GM21381 (cell line): Measurements from ENCODE around the gene ZNF710.
"Not testable (repeated sequence)": the region's sequence is repeated elsewhere in the genome, so short reads cannot be mapped to it uniquely, and the experiment has no call there.

ENCODE experiments used
- ATAC-seq: cut with Tn5 transposase; IDR thresholded peaks from one replicate; pipeline ENCODE4 v1.9.1; 2021; ENCODE audit warnings: mild to moderate bottlenecking, moderate library complexity; ENCODE audit not compliant: unreplicated experiment

Gene ZNF710

DNA sequence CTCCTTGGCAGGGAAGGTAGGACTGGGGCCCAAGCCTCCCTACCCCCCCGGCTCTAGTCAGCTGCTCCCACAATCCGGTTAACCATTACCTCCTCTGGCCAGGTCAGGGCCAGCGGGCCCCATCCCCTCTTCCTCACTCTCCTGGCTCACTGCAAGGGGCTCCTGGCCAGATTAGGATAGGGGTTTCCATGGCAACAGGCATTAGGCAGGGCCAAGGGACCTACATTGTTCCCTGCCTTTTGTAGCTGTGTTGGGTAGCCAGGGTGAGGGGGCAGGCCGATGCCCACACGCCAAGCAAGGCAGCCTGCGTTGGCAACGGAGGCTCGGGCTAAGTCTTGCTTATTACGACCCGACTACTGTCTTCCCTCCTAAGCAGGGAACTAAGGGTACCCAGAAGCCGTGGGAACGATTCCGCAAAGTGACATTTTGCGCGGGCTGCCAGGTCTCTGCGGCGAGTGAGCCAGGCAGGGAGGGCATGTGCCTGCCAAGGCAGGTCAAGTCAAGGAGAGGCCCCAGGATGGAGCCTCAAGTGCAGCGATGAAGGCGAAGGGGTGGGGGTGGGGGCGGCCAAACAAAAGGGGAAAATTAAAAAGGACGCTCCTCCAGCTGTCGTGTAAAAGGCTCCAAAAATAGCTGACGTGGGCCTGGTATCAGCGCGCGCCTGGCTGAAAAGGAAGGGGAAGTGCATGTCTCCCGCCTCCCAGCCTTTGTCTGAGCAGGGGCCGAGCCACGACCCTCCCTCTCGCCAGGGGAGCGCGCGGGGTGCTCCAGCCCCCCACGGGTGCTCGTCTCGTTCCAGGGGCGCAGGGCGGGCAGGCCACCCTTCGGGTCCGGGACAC lies 100.2 kb downstream of the ZNF710 start:
- no peak for ATAC-seq

DNA sequence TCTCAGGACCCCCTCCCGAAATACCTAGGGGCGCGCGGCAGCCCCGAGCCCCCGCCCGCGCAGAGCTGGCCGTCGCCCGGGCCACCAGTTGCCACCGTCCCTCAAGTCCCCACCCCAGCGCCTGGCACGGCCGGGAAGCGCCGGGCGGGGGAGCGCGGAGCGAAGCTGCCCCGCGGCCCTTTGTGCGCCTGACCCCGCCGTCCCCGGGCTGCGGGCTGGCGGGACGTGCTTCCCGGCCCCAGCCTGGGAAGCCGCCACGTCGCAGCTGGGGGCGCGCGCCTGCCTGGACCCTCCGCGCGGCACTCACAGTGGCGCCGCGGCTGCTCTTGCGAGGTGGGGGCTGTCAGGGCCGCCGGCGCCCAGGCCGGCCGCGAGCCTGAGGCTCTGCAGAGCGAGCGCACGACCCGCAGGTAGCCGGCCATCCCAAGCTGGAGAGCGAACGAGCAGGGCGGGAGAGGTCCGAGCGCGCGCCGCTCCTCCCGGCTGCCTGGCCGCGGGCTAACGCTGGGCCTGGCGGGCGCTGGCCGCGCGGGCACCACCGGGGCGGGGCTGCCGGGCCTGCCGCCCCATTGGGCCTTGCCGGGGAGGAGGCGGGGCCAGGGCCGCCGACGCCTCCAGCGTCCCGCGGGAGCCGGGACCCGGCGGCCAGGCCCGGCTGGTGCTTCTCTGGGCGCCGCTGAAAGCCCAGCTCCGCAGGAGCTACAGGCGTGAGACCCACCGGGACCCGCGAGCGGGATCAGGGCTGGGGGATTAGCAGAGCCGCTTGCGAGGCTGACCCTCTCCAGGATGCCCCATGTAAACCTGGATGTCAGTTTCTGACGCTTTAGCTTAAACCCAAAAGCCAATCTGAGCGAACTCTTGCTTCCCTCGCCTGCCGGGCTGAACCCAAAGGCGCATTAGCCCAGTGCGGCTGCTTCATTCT lies 101.1 kb downstream of the ZNF710 start, which contains the start of gene IDH2:
Gene IDH2, minus strand, starts transcription at position 500 of the 922 bp plus-strand sequence. Its CDS starts 78 bp downstream, at position 422.
- ATAC-seq, result peak; percentile 65

DNA sequence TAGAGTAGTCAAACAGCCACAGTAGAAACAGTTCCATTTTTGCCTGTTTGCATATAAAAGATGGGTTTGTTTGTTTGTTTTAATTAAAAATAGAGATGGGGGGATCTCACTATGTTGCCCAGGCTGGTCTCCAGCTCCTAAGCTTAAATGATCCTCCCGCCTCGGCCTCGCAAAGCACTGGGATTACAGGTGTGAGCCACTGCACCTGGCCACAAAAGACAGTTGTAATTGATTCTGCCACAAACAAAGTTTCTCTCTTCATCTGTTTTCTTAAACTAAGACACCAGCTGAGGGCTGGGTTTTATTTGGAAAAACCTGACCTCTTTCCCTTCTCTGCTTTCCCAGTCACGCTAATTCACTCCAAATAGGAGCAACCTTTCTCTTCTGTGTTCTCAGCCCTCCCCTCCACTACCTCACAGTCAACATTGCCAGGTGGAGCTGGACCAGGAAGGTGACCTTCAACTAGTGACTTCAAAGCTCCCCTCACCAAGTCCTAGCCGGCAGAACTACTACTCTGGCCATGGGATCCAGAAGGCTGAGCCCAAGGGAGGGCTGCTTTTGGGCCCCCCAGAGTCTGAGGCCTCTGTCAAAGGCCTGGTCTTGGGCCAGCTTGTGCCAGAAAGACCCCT lies 102.7 kb downstream of the ZNF710 start:
- ATAC-seq, result no peak

DNA sequence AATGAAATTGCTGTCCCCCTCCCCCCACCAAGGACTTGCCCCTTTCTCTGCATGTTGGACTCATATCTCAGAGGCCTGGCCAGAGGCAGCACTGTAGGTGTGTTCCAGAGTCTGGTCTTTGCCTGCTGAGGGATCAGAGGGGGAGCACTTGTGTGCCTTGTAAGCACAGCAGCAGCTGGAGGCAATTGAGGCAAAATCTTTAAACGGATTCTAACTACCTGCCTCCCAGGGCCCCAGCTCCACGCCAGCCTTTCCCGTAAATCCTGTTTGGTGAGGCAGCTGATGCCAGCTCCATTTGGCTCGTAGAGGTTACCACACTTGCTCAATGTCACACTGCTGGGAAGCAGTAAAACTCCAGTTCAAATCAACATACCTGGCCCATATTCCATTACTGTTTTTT lies 103.4 kb downstream of the ZNF710 start:
- no peak for ATAC-seq

DNA sequence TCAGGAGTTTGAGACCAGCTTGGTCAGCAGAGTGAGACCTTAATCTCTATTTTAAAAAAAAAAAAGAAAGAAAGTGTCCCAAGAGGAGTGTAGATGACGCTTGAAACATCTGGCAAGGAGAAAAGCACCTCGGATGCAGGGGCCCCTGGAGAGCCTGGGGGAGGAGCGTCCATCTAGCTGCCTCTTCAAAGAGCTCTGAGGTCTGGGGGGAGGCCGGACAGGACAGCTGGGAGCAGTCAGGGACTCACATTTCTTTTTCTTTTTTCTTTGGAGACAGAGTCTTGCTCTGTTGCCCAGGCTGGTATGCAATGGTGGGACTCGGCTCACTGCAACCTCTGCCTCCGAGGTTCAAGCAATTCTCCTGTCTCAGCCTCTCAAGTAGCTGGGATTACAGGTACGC lies 104.4 kb downstream of the ZNF710 start:
- ATAC-seq, result no peak

DNA sequence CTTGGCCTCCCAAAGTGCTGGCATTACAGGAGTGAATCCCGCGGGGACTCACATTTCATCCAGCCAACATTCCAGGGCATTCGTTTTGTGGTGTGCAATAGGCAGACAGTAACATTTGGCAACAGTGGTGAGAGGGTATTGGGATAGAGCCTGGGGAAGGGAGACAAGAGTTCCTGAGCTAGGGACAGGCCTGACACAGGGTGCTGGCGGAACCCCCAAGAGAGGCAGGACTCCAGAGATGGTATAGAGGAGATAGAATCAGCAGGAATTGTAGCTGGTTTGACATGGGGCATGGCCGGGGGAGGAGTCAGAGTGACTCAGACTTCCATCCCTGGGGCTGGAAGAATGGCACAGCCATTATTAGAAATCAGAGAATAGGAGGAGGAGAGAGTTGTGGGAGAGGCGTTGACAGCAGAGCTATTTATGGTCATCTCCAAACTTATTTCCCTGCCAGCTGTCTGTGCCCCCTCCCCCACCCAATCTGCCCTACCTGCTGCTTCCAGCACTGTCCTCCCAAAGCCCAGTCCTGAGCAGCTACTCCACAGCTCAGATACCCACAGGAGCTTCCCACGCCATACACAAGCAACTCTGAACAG lies 105.5 kb downstream of the ZNF710 start:
- no peak for ATAC-seq

DNA sequence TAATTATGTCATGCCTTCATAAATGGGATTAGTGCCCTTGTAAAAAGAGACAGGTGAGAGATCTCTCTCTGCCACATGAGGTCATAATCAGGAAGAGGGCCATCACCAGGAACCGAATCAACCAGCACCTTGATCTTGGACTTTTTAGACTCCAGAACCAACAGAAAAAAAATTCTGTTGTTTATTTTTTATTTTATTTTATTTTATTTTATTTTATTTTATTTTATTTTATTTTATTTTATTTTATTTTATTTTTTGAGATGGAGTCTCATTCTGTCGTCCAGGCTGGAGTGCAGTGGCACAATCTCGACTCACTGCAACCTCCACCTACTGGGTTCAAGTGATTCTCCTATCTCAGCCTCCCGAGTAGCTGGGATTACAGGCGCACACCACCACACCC lies 106.9 kb downstream of the ZNF710 start:
- not testable (repeated sequence) for ATAC-seq

DNA sequence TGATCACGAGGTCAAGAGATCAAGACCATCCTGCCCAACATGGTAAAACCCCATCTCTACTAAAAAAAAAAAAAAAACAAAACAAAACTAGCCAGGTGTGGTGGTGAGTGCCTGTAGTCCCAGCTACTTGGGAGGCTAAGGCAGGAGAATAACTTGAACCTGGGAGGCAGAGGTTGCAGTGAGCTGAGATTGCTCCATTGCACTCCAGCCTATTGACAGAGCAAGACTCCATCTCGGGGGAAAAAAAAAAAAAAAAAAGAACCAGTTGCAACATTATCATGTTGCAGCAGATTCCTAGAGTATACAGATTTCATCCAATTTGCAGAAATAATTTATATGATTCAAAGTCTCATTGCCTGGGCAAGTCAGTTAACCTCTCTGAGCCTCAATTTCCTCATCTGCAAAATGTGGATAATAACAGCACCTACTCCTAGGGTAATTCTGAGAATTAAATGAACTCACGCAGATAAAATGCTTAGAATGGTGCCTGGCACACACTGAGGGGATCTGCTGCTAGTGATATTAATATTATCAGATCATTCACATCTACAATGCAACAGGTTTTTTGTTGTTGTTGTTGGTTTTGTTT lies 108.1 kb downstream of the ZNF710 start:
- ATAC-seq, result not testable (repeated sequence)

DNA sequence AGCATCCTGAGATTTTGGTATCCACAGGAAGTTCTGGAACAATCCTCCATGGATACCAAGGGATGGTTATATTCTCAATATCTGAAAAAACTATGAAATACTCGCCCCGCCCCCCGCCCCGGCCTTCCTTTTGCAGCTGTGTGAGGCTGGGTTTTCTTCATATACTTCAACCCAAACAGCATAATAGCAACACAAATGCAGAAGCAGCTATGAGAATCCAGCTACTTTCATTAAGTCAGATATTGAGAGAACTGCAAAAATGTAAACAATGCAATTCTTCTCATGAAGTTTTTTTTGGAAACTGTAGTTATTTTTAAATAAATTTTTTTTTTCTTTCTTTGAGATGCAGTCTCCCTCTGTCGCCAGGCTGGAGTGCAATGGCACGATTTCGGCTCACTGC lies 112.0 kb downstream of the ZNF710 start:
- no peak for ATAC-seq

DNA sequence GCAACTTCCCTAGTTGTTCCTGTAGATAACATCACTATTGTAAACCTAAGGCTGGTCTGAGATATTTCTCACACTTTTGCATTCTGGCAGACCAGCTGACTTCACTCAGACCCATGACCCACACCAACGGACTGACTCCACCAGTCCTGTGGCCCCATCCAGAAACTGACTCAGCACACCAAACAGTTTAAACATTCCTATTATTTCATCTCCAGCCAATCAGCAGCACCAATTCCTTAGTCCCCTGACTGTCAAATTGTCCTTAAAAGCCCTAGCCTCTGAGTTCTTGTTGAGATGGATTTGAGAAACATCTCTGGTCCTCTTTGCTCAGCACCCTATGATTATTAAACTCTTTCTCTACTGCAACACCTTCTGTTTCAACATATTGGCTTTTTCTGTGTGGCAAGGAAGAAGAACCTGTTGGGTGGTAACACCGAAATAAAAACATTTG lies 113.4 kb downstream of the ZNF710 start:
- ATAC-seq, result no peak

DNA sequence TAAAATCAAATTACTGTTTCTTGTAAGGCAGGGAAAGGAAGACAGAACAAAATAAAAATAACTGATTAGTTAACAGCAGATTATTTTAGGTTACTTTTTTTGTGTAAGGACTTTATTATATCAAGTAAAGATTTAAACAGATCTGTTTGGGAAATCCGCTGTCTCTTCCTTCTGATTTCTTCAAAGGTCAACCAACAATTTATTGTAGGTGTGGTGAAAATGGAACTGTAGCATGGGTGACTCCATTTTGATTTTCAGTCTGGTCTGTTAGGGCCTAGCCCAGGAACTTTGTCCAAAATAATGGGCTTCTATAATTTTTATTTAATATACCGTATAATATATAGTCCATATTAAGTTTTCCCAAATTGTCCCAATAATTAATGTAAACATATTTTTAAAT lies 114.7 kb downstream of the ZNF710 start:
- no peak for ATAC-seq

DNA sequence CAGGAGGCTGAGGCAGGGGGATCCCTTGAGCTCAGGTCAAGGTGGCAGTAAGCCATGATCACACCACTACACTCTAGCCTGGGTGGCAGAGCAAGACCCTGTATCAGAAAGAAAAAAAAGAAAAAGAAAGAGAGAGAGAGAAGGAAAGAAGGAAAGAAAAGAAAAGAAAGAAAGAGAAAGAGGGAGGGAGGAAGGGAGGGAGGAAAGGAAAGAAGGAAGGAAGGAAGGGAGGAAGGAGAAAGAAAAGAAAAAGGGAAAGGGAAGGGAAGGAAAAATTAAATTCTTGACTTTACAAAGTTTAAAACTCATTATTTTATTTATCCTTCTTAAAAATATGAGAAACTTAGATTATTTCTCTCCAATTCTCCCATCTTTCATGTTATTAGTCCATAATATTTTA lies 118.2 kb downstream of the ZNF710 start:
- ATAC-seq, result no peak

DNA sequence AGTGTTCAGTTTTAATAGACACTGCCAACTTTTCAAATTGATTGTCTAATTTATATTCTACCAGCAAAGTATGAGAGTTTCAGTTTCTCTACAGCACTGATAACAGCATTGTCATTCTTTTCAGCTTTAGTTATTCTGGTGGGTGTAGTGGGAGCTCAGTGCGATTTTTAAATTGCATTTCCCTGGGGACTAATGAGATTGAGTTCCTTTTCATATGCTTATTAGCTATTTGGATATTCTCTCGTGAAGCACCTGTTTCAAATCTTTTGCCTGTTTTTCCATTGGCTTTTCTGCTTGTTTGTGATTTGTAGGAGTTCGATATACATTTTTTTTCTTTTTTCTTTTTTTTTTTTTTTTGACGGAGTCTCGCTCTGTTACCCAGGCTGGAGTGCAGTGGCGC lies 120.0 kb downstream of the ZNF710 start:
- no peak for ATAC-seq

DNA sequence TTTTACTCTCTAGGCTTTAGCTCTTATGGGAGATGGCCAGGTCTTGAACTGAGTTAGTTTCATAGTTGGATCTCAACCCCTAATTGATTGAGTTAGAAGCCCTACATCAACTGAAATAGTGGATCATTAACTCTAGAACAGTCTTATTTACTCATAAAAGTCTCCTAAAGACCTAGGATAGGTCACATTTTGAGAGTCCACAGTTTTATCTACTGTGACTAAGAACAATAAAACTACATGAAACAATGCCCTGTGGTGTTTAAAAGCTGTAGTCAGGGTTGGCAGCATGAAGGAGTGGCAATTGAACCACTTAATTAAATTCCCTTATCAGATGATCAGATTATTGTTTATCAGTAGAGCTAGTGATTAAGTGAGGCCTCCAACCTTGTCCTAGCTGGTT lies 123.4 kb downstream of the ZNF710 start:
- ATAC-seq, result no peak

DNA sequence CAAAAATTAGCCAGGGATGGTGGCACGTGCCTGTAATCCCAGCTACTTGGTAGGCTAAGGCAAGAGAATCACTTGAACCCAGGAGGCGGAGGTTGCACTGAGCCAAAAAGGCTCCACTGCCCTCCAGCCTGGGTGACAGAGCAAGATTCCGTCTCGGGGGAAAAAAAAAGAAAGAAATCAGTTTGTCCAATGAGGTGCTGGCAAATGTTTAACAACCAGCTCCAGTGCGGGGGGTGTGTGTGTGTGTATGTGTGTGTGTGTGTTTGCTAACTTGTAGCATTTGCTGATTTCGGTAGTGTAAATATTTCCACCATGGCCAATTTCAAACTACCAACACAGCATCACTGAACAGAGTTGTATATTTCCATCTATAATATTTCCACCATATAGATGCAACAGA lies 124.9 kb downstream of the ZNF710 start:
- ATAC-seq, result no peak

DNA sequence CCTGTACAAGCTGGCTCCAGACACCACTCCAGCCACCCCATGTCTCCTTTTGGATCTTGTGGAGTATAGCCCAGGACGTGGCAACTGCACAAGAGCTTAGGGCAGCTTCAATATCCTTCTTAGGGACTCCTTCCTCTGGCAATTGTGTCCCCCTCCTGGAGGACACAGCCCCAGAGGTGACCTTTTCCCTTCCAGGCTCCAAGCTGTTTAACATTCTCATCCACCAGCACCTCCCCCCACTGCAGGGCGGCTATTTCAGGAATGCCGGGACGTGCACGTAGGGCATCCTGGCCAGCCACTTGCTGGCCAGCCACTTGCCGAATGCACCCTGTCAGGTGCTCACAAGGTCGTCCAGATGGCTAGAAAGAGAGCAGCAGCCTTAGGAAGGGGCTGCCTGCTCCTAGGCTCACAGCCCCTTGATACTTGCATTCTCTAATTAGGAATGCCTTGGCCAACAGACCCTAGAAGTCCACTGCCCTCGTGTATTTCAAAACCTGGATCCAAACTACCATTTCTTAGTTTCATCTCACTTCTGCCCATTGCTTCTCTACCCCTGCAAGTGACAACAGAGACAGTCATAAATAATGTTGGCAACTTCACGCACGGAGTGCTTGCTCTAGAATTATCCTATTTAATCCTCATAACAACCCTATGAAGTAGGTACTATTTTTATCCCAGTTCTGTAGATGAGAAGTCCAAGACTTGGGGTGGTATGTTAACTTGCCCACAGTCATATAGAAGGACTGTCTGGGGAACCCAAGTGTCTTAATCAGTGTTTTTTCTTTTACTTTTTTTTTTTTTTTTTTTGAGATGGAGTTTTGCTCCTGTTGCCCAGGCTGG lies 125.7 kb downstream of the ZNF710 start:
- ATAC-seq, result no peak

DNA sequence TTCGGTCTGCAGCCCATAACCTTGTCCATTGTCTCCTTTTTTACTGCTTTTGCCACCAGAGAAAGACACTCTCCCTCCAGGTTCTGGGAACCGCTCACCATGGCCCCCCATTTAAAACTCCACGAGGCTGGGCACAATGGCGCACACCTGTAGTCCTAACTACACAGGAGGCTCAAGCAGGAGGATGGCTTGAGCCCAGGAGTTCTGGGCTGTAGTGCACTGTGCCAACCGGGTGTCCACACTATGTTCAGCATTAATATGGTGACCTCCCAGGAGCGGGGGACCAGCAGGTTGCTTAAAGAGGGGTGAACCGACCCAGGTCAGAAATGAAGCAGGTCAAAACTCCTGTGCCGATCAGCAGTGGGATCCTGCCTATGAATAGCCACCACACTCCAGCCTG lies 129.2 kb downstream of the ZNF710 start:
- ATAC-seq, result no peak
